ENCODE measurements around the gene PHLDA2. TPM values are rescaled to one million over a fixed set of nuclear protein-coding genes. Genes with fewer than 3 reads are reported as not detected.
A peak's percentile ranks its signal among the peaks of the same experiment; 100 is the strongest.

PHLDA2 gene
- total and polyA plus RNA-seq, 2 experiments from 2014 or later, result 11.7 to 66.0 TPM

GRCh38 chr11:2899080-2899783 lies 30.0 kb downstream of the PHLDA2 start:
- no peak overlapping the region for H3K27ac ChIP-seq
- TF ChIP-seq EZH2phosphoT487 (IDR thresholded peaks at IDR 0.05; ENCODE audit: insufficient read depth, low read depth), result no peak
- TF ChIP-seq EZH2 (IDR thresholded peaks at IDR 0.05; ENCODE audit: insufficient read depth, poor library complexity, severe bottlenecking), result no peak
- WGBS, 2 experiments (ENCODE audit: low coverage in 1 of 2, low lambda C conversion rate in 2 of 2, missing lambda C conversion rate in 2 of 2), result 88 to 89% methylated on average over 13 of the region's 13 CpGs
- H3K36me3 ChIP-seq (ENCODE audit: low read depth), result no peaks in the 10 kb centered on the region
- no peaks in the 10 kb centered on the region for H3K79me2 ChIP-seq (ENCODE audit: insufficient read depth)
- H3K4me1 ChIP-seq (ENCODE audit: insufficient read depth), result peaks cover 10% of the 10 kb centered on the region
- no peaks in the 10 kb centered on the region for H3F3A ChIP-seq (ENCODE audit: insufficient read depth)
- H3K9me3 ChIP-seq (ENCODE audit: low read depth), result no peaks in the 10 kb centered on the region
- H3K9me2 ChIP-seq (ENCODE audit: insufficient read depth), result no peaks in the 10 kb centered on the region
- H3K4me2 ChIP-seq (ENCODE audit: unreplicated experiment), result no peak overlapping the region
- no peaks in the 10 kb centered on the region for H4K20me1 ChIP-seq (ENCODE audit: insufficient read depth)
- H3K9ac ChIP-seq, result no peak overlapping the region
- DNase-seq, result no peak
- no peaks in the 10 kb centered on the region for H3K27me3 ChIP-seq (replicated peaks; ENCODE audit: insufficient read depth)
- H3K4me3 ChIP-seq, result no peak overlapping the region
- no peak overlapping the region for H2AFZ ChIP-seq
- in situ Hi-C loops (cut with MboI), result loop anchor here (10.0 to 25.0 kb wide), 3 partner anchors 464 to 712 kb away; partner anchors contain the start of genes C11orf21 and TSPAN32

- Histone ChIP-seq H3K9me3 (ENCODE audit: low read depth) (no peaks in the 10 kb centered on the region), H3F3A (ENCODE audit: insufficient read depth) (no peaks in the 10 kb centered on the region), H3K27me3 (replicated peaks; ENCODE audit: insufficient read depth) (no peaks in the 10 kb centered on the region), H3K9ac (0 out of 2 replicates have a peak overlapping the region, but pooled peaks have one; percentile 16), H4K20me1 (ENCODE audit: insufficient read depth) (no peaks in the 10 kb centered on the region), H3K36me3 (ENCODE audit: low read depth) (no peaks in the 10 kb centered on the region), H2AFZ (0 out of 2 replicates have a peak overlapping the region, but pooled peaks have one; percentile 59), H3K27ac (no peak overlapping the region), H3K9me2 (ENCODE audit: insufficient read depth) (no peaks in the 10 kb centered on the region), H3K4me2 (ENCODE audit: unreplicated experiment) (peak overlapping the region; percentile 46), H3K79me2 (ENCODE audit: insufficient read depth) (no peaks in the 10 kb centered on the region), H3K4me1 (ENCODE audit: insufficient read depth) (peaks cover 10% of the 10 kb centered on the region), H3K4me3 (no peak overlapping the region)
- 47 to 53% methylated on average over 8 to 12 of the region's 12 CpGs for WGBS, 2 experiments (ENCODE audit: low coverage in 1 of 2, low lambda C conversion rate in 2 of 2, missing lambda C conversion rate in 2 of 2)
- peak; percentile 94 for DNase-seq
- TF ChIP-seq EZH2 (IDR thresholded peaks at IDR 0.05; ENCODE audit: insufficient read depth, poor library complexity, severe bottlenecking), result no peak
- no peak for TF ChIP-seq EZH2phosphoT487 (IDR thresholded peaks at IDR 0.05; ENCODE audit: insufficient read depth, low read depth)
- in situ Hi-C loops (cut with MboI), result loop anchor here (10.0 to 25.0 kb wide), 3 partner anchors 464 to 711 kb away; partner anchors contain the start of genes C11orf21 and TSPAN32
Measured at GRCh38 chr11:2898366-2899079, 30.7 kb downstream of the PHLDA2 start.

- Histone ChIP-seq H3K9ac (no peak overlapping the region), H3K9me3 (ENCODE audit: low read depth) (no peaks in the 10 kb centered on the region), H3K9me2 (ENCODE audit: insufficient read depth) (no peaks in the 10 kb centered on the region), H2AFZ (no peak overlapping the region), H3F3A (ENCODE audit: insufficient read depth) (no peaks in the 10 kb centered on the region), H3K4me2 (ENCODE audit: unreplicated experiment) (no peak overlapping the region), H3K27ac (no peak overlapping the region), H3K4me1 (ENCODE audit: insufficient read depth) (peaks cover 12% of the 10 kb centered on the region), H3K27me3 (replicated peaks; ENCODE audit: insufficient read depth) (no peaks in the 10 kb centered on the region), H3K36me3 (ENCODE audit: low read depth) (no peaks in the 10 kb centered on the region), H3K4me3 (no peak overlapping the region), H3K79me2 (ENCODE audit: insufficient read depth) (no peaks in the 10 kb centered on the region), H4K20me1 (ENCODE audit: insufficient read depth) (no peaks in the 10 kb centered on the region)
- DNase-seq, result no peak
- 84 to 87% methylated on average over 6 of the region's 6 CpGs for WGBS, 2 experiments (ENCODE audit: low coverage in 1 of 2, low lambda C conversion rate in 2 of 2, missing lambda C conversion rate in 2 of 2)
- in situ Hi-C loops (cut with MboI), result loop anchor here (10.0 to 25.0 kb wide), 3 partner anchors 462 to 710 kb away; partner anchors contain the start of genes C11orf21 and TSPAN32
- TF ChIP-seq EZH2phosphoT487 (IDR thresholded peaks at IDR 0.05; ENCODE audit: insufficient read depth, low read depth) (no peak), EZH2 (IDR thresholded peaks at IDR 0.05; ENCODE audit: insufficient read depth, poor library complexity, severe bottlenecking) (no peak)
Measured at GRCh38 chr11:2897048-2897447, 32.2 kb downstream of the PHLDA2 start.

- Histone ChIP-seq H3F3A (ENCODE audit: insufficient read depth) (no peaks in the 10 kb centered on the region), H3K4me1 (ENCODE audit: insufficient read depth) (peaks cover 16% of the 10 kb centered on the region), H4K20me1 (ENCODE audit: insufficient read depth) (no peaks in the 10 kb centered on the region), H3K4me2 (ENCODE audit: unreplicated experiment) (no peak overlapping the region), H3K79me2 (ENCODE audit: insufficient read depth) (no peaks in the 10 kb centered on the region), H3K4me3 (no peak overlapping the region), H3K36me3 (ENCODE audit: low read depth) (no peaks in the 10 kb centered on the region), H3K9ac (no peak overlapping the region), H2AFZ (no peak overlapping the region), H3K9me3 (ENCODE audit: low read depth) (no peaks in the 10 kb centered on the region), H3K9me2 (ENCODE audit: insufficient read depth) (no peaks in the 10 kb centered on the region), H3K27ac (no peak overlapping the region), H3K27me3 (replicated peaks; ENCODE audit: insufficient read depth) (no peaks in the 10 kb centered on the region)
- WGBS, 2 experiments (ENCODE audit: low coverage in 1 of 2, low lambda C conversion rate in 2 of 2, missing lambda C conversion rate in 2 of 2), result 52 to 62% methylated on average over 7 to 9 of the region's 9 CpGs
- DNase-seq, result no peak
- in situ Hi-C loops (cut with MboI), result loop anchor here (10.0 to 25.0 kb wide), 3 partner anchors 461 to 709 kb away; partner anchors contain the start of genes C11orf21 and TSPAN32
- no peak for TF ChIP-seq EZH2 (IDR thresholded peaks at IDR 0.05; ENCODE audit: insufficient read depth, poor library complexity, severe bottlenecking)
- no peak for TF ChIP-seq EZH2phosphoT487 (IDR thresholded peaks at IDR 0.05; ENCODE audit: insufficient read depth, low read depth)
Measured at GRCh38 chr11:2896047-2896446, 33.2 kb downstream of the PHLDA2 start.
